ENCODE data around the gene PTPRA. TPM values are rescaled to one million over a fixed set of nuclear protein-coding genes. Genes with fewer than 3 reads are reported as not detected.

Gene PTPRA
- total and polyA plus RNA-seq, 11 donors, result 6.1 to 43.4 (median 24.9) TPM

- intact Hi-C loops (cut with DNase I), result loop anchor here in 2 of 10 donors (5.0 kb wide), 1 partner anchor 43 kb away; no protein-coding TSS in a partner anchor
- no peaks in the 10 kb centered on the region for H3K9me3 ChIP-seq
- no peak for DNase-seq
- 78 to 85% (median 80%) methylated on average over 8 of the region's 8 CpGs for whole genome bisulfite sequencing, 4 donors
- TF ChIP-seq POLR2A (IDR thresholded peaks at IDR 0.05) (no peak), CTCF (IDR thresholded peaks at IDR 0.05) (peak in 4 of 12 donors; percentile 12 to 27 (median 17))
- H3K27me3 ChIP-seq, result peaks cover 0 to 25% (median 15%) of the 10 kb centered on the region in 9 donors
- no peak overlapping the region for H3K27ac ChIP-seq
- peak in 3 of 4 donors; percentile 15 to 47 (median 25) for ATAC-seq
- no peaks in the 10 kb centered on the region for H3K36me3 ChIP-seq
- peaks cover 0 to 13% (median 5%) of the 10 kb centered on the region in 12 donors for H3K4me1 ChIP-seq
- H3K4me3 ChIP-seq, result no peak overlapping the region
Measured at GRCh38 chr20:3068986-3069900, 196.0 kb downstream of the PTPRA start.

GRCh38 chr20:3070725-3071124 lies 197.4 kb downstream of the PTPRA start:
- WGBS, 4 donors, result 89 to 94% (median 91%) methylated on average over 4 of the region's 4 CpGs
- no peaks in the 10 kb centered on the region for H3K9me3 ChIP-seq
- TF ChIP-seq CTCF (IDR thresholded peaks at IDR 0.05), result no peak
- no peak for TF ChIP-seq POLR2A (IDR thresholded peaks at IDR 0.05)
- no peak overlapping the region for H3K27ac ChIP-seq
- H3K4me3 ChIP-seq, result peak overlapping the region in 1 of 12 donors; percentile 69
- peaks cover 0 to 25% (median 15%) of the 10 kb centered on the region in 9 donors for H3K27me3 ChIP-seq
- peaks cover 0 to 13% (median 5%) of the 10 kb centered on the region in 12 donors for H3K4me1 ChIP-seq
- no peak for DNase-seq
- no peak for ATAC-seq
- no peaks in the 10 kb centered on the region for H3K36me3 ChIP-seq
- intact Hi-C loops (cut with DNase I), result no loop called here

- TF ChIP-seq CTCF (IDR thresholded peaks at IDR 0.05), result no peak
- no peak for TF ChIP-seq POLR2A (IDR thresholded peaks at IDR 0.05)
- peaks cover 0 to 13% (median 5%) of the 10 kb centered on the region in 12 donors for H3K4me1 ChIP-seq
- WGBS, 4 donors, result 74 to 87% (median 81%) methylated on average over 9 to 16 of the region's 16 CpGs
- H3K27me3 ChIP-seq, result peaks cover 0 to 25% (median 15%) of the 10 kb centered on the region in 9 donors
- H3K9me3 ChIP-seq, result no peaks in the 10 kb centered on the region
- H3K27ac ChIP-seq, result no peak overlapping the region
- DNase-seq, result no peak
- no peak for ATAC-seq
- intact Hi-C loops (cut with DNase I), result no loop called here
- no peaks in the 10 kb centered on the region for H3K36me3 ChIP-seq
- peak overlapping the region; percentile 15 to 74 (median 56) for H3K4me3 ChIP-seq
Measured at GRCh38 chr20:3071266-3071609, 198.0 kb downstream of the PTPRA start.

Data from heart left ventricle (tissue), 16 donors.